H1 (cell line): Measurements from ENCODE around the gene UAP1. TPM values are rescaled to one million over a fixed set of nuclear protein-coding genes. Genes with fewer than 3 reads are reported as not detected.

ENCODE experiments used
- CTCF ChIA-PET: fragments of 300-600 bp; sonication (Branson Sonifier 250); formaldehyde crosslinking; loops from one replicate; lab custom pipeline; 2021; ENCODE audit not compliant: partially characterized antibody; lab: Charles Lee
- POLR2A ChIA-PET: fragments of 300-600 bp; sonication (Branson Sonifier 250); formaldehyde crosslinking; loops from one replicate; lab custom pipeline; 2021; ENCODE audit warnings: inconsistent platforms; ENCODE audit not compliant: partially characterized antibody; lab: Charles Lee
- DNase-seq, 2 experiments: peaks; one replicate each; pipeline versions ENCODE4 v3.0.0 to v3.0.0-alpha.2; 2010 to 2022; ENCODE audit warnings: low spot score in 2 of 2, low read depth in 1 of 2, mixed read lengths in 1 of 2
- FAIRE-seq: peaks from 2 replicates; lab custom pipeline; 2011; peaks lifted over from hg19 to GRCh38; lab: Jason Lieb, UNC
- H2AFZ ChIP-seq: 2 replicates; pipeline ENCODE4 v1.8.1; 2012; ENCODE audit warnings: low read length, inconsistent platforms
- H2AK5ac ChIP-seq: 2 replicates; pipeline ENCODE4 v1.6.1; 2013; ENCODE audit warnings: low read depth, low read length
- H2BK120ac ChIP-seq: replicated peaks from 2 replicates; pipeline ENCODE3; 2013; ENCODE audit warnings: low read depth, low read length, inconsistent platforms
- H2BK12ac ChIP-seq: 2 replicates; pipeline ENCODE4 v1.6.1; 2013; ENCODE audit warnings: low read depth, low read length
- H2BK15ac ChIP-seq: 2 replicates; pipeline ENCODE4 v1.6.1; 2013; ENCODE audit warnings: low read length
- H2BK20ac ChIP-seq: 2 replicates; pipeline ENCODE4 v1.6.1; 2013; ENCODE audit warnings: low read length
- H2BK5ac ChIP-seq: 2 replicates; pipeline ENCODE4 v1.6.1; 2013; ENCODE audit warnings: low read depth, low read length
- H3K14ac ChIP-seq: 2 replicates; pipeline ENCODE4 v1.6.1; 2013; ENCODE audit warnings: inconsistent platforms; ENCODE audit not compliant: insufficient read length
- H3K18ac ChIP-seq: 2 replicates; pipeline ENCODE4 v1.6.1; 2013; ENCODE audit warnings: low read length; ENCODE audit errors: extremely low read depth
- H3K23ac ChIP-seq: 2 replicates; pipeline ENCODE4 v1.6.1; 2013; ENCODE audit warnings: inconsistent platforms; ENCODE audit not compliant: insufficient read length
- H3K23me2 ChIP-seq: 2 replicates; pipeline ENCODE4 v1.6.1; 2013; ENCODE audit warnings: low read depth, low read length
- H3K27ac ChIP-seq: 2 replicates; pipeline ENCODE4 v1.6.1; 2011; ENCODE audit warnings: low read depth, low read length, inconsistent platforms
- H3K27me3 ChIP-seq, 4 experiments: replicated peaks in 1 of 4; 1 replicate in 1 of 4; 2 replicates in 3 of 4; pipeline versions ENCODE4 v1.6.1 to v1.8.1; 2011 to 2013; ENCODE audit warnings: low read length in 3 of 4, mild to moderate bottlenecking in 3 of 4, inconsistent platforms in 2 of 4, mixed read lengths in 2 of 4, moderate library complexity in 1 of 4; ENCODE audit not compliant: control insufficient read depth in 3 of 4, insufficient read depth in 3 of 4; ENCODE audit errors: extremely low read depth in 1 of 4
- H3K36me3 ChIP-seq, 4 experiments: 2 replicates each; pipeline versions ENCODE4 v1.6.1 to v1.8.1; 2011 to 2013; ENCODE audit warnings: mild to moderate bottlenecking in 4 of 4, low read length in 3 of 4, moderate library complexity in 2 of 4, control low read depth in 1 of 4, inconsistent platforms in 1 of 4; ENCODE audit not compliant: insufficient read depth in 4 of 4, control insufficient read depth in 2 of 4
- H3K4ac ChIP-seq: replicated peaks from 2 replicates; pipeline ENCODE3; 2013; ENCODE audit warnings: low read length, low read depth, mixed read lengths, inconsistent platforms; ENCODE audit not compliant: insufficient read length
- H3K4me1 ChIP-seq, 4 experiments: replicated peaks in 1 of 4; 1 replicate in 1 of 4; 2 replicates in 3 of 4; pipeline versions ENCODE4 v1.6.1 to v1.8.1; 2011 to 2013; ENCODE audit warnings: low read length in 3 of 4, inconsistent platforms in 2 of 4, mixed read lengths in 1 of 4; ENCODE audit not compliant: insufficient read depth in 4 of 4, control insufficient read depth in 3 of 4
- H3K4me2 ChIP-seq, 2 experiments: 2 replicates each; pipeline versions ENCODE4 v1.6.1 to v1.8.1; 2011 to 2013; ENCODE audit warnings: low read depth in 2 of 2, low read length in 2 of 2, control low read depth in 1 of 2, inconsistent platforms in 1 of 2, mild to moderate bottlenecking in 1 of 2; ENCODE audit not compliant: insufficient read depth in 1 of 2
- H3K4me3 ChIP-seq, 4 experiments: fragments of 200-600, 300-600 bp in 1 of 4; sonication (generic), shearing (Covaris generic), sonication (Bioruptor Twin) in 1 of 4; 2 replicates each; pipeline versions ENCODE4 v1.5.1 to v1.8.1; 2011 to 2016; ENCODE audit warnings: low read length in 4 of 4, low read depth in 3 of 4, control low read depth in 2 of 4, inconsistent platforms in 2 of 4, mild to moderate bottlenecking in 2 of 4, mixed read lengths in 1 of 4, moderate library complexity in 1 of 4; ENCODE audit not compliant: insufficient read depth in 2 of 4; ENCODE audit errors: extremely low read depth in 1 of 4
- H3K56ac ChIP-seq: replicated peaks from 2 replicates; pipeline ENCODE3; 2013; ENCODE audit warnings: low read depth, mild to moderate bottlenecking, mixed read lengths, low read length, inconsistent platforms; ENCODE audit not compliant: insufficient read length
- H3K79me1 ChIP-seq: 2 replicates; pipeline ENCODE4 v1.6.1; 2013; ENCODE audit warnings: low read depth, low read length, control low read depth
- H3K79me2 ChIP-seq, 2 experiments: 2 replicates each; pipeline versions ENCODE4 v1.6.1 to v1.8.1; 2012 to 2013; ENCODE audit warnings: low read length in 2 of 2, mild to moderate bottlenecking in 2 of 2, inconsistent platforms in 1 of 2; ENCODE audit not compliant: insufficient read depth in 2 of 2, control insufficient read depth in 1 of 2
- H3K9ac ChIP-seq, 4 experiments: replicated peaks in 1 of 4; 1 replicate in 1 of 4; 2 replicates in 3 of 4; pipeline versions ENCODE4 v1.6.1 to v1.8.1; 2011 to 2013; ENCODE audit warnings: low read depth in 3 of 4, low read length in 3 of 4, control low read depth in 2 of 4, mild to moderate bottlenecking in 2 of 4, moderate library complexity in 2 of 4, inconsistent platforms in 1 of 4; ENCODE audit errors: extremely low read depth in 1 of 4
- H3K9me3 ChIP-seq, 2 experiments: 2 replicates each; pipeline versions ENCODE4 v1.6.1 to v1.8.1; 2012 to 2013; ENCODE audit warnings: mild to moderate bottlenecking in 2 of 2, moderate library complexity in 2 of 2, control low read depth in 1 of 2, inconsistent platforms in 1 of 2, low read depth in 1 of 2, low read length in 1 of 2, mixed read lengths in 1 of 2; ENCODE audit not compliant: insufficient read depth in 2 of 2
- H4K20me1 ChIP-seq, 2 experiments: replicated peaks in 1 of 2; 2 replicates each; pipeline versions ENCODE3 to v1.8.1; 2011 to 2013; ENCODE audit warnings: inconsistent platforms in 2 of 2, low read length in 2 of 2, mild to moderate bottlenecking in 1 of 2; ENCODE audit not compliant: insufficient read depth in 2 of 2, control insufficient read depth in 1 of 2
- H4K5ac ChIP-seq: 2 replicates; pipeline ENCODE4 v1.6.1; 2013; ENCODE audit warnings: low read length, low read depth, mixed read lengths, inconsistent platforms; ENCODE audit not compliant: insufficient read length
- H4K8ac ChIP-seq: 2 replicates; pipeline ENCODE4 v1.8.0; 2013; ENCODE audit warnings: mild to moderate bottlenecking, moderate library complexity, low read length, inconsistent platforms; ENCODE audit not compliant: insufficient read depth; ENCODE audit errors: extremely low read depth
- H4K91ac ChIP-seq: replicated peaks from 2 replicates; pipeline ENCODE3; 2013; ENCODE audit warnings: low read length, mixed read lengths, inconsistent platforms; ENCODE audit not compliant: insufficient read length
- ASH2L ChIP-seq: fragments of 200-600, 300-600 bp; sonication (generic); IDR thresholded peaks from one replicate; pipeline ENCODE4 v1.7.1; 2017; ENCODE audit warnings: low read length
- BCL11A ChIP-seq, 2 experiments: IDR thresholded peaks; one replicate each; pipeline ENCODE4 v1.6.1; 2011; ENCODE audit warnings: low read depth in 2 of 2, low read length in 2 of 2, mild to moderate bottlenecking in 2 of 2
- BRCA1 ChIP-seq: IDR thresholded peaks from 2 replicates; pipeline ENCODE4 v1.6.1; 2012; ENCODE audit warnings: low read depth, low read length, improper control_type of control experiment
- CREB1 ChIP-seq: IDR thresholded peaks from 2 replicates; pipeline ENCODE4 v1.6.1; 2012; ENCODE audit warnings: inconsistent platforms
- EP300 ChIP-seq, 2 experiments: IDR thresholded peaks; 1 replicate in 1 of 2; 2 replicates in 1 of 2; pipeline ENCODE4 v1.6.1; 2011 to 2012; ENCODE audit warnings: low read depth in 2 of 2, low read length in 2 of 2, mild to moderate bottlenecking in 2 of 2, borderline replicate concordance in 1 of 2, inconsistent platforms in 1 of 2, moderate library complexity in 1 of 2
- HDAC6 ChIP-seq: IDR thresholded peaks from one replicate; pipeline ENCODE4 v1.7.1; 2012; ENCODE audit warnings: low read depth, mild to moderate bottlenecking, inconsistent platforms, low read length, moderate library complexity
- POU5F1 ChIP-seq: IDR thresholded peaks from 2 replicates; pipeline ENCODE4 v1.6.1; 2011; ENCODE audit warnings: low read depth, mild to moderate bottlenecking, low read length, moderate library complexity
- RNF2 ChIP-seq: fragments of 200-900, 300-1000 bp; sonication (generic); IDR thresholded peaks from 2 replicates; pipeline ENCODE4 v1.7.1; 2016; ENCODE audit warnings: borderline replicate concordance, low read depth, mild to moderate bottlenecking, antibody characterized with exemption, low read length; ENCODE audit not compliant: poor library complexity, severe bottlenecking; ENCODE audit errors: missing control alignments
- SIN3A ChIP-seq, 2 experiments: IDR thresholded peaks in 1 of 2; conservative IDR thresholded peaks in 1 of 2; 2 replicates each; pipeline ENCODE4 v1.6.1; 2011 to 2012; ENCODE audit warnings: low read length in 2 of 2, improper control_type of control experiment in 1 of 2, low read depth in 1 of 2, mild to moderate bottlenecking in 1 of 2
- SUZ12 ChIP-seq: fragments of 200-600 bp; sonication (generic); IDR thresholded peaks from 2 replicates; pipeline ENCODE4 v1.6.1; 2012; ENCODE audit warnings: mild to moderate bottlenecking, inconsistent platforms, low read length, moderate library complexity, mixed read lengths
- TAF1 ChIP-seq: IDR thresholded peaks from 2 replicates; pipeline ENCODE4 v1.6.1; 2011; ENCODE audit warnings: mild to moderate bottlenecking, low read depth, low read length
- WGBS, 2 experiments: shearing (Covaris generic) in 1 of 2; methylation state at CpG; one replicate each; pipeline versions ENCODE4 v1.1.6 to v1.1.7; 2013 to 2015; ENCODE audit warnings: low lambda C conversion rate in 2 of 2, mixed read lengths in 2 of 2, inconsistent platforms in 1 of 2, low coverage in 1 of 2, missing lambda C conversion rate in 1 of 2; ENCODE audit not compliant: insufficient replicate concordance in 2 of 2, insufficient coverage in 1 of 2, insufficient read length in 1 of 2; ENCODE audit errors: extremely low coverage in 1 of 2, missing lambda C conversion rate in 1 of 2; 5-methylcytosine and 5-hydroxymethylcytosine counted together
- polyA plus RNA-seq, 7 experiments: library from polyadenylated mRNA; depleted of rRNA in 3 of 7; stranded (reverse) in 5 of 7; unstranded in 2 of 7; fragments of >200 nt in 5 of 7; fragments of 200-250 nt in 2 of 7; gene quantifications; 1 replicate in 5 of 7; 2 replicates in 1 of 7; 4 replicates in 1 of 7; pipeline versions ENCODE4 v1.2.1 to v1.2.3, GENCODE V29; 2011 to 2013; ENCODE audit warnings: missing spikeins in 2 of 7, mixed read lengths in 2 of 7
- total RNA-seq: library from RNA; stranded (reverse); fragmentation: NEBNext Ultra II Directional; extraction: Animal tissue kit (Norgen Biotek cat#: 25700); gene quantifications from 2 replicates; pipeline ENCODE4 v1.2.1, GENCODE V29; 2021

The UAP1 gene
- total and polyA plus RNA-seq, 2 of the 8 experiments (the other 6 are each of a cell fraction or from before 2014, with no cell fraction given) = 9.4 to 32.9 TPM

GRCh38 chr1:162560303-162561036 lies 1.1 kb upstream of the UAP1 start:
- Histone ChIP-seq H4K91ac (peak overlapping the region; percentile 10), H3K4me1 (peaks cover 0 to 5% (median under 1%) of the 10 kb centered on the region in 4 experiments; a peak in 1 of 7 replicates), H2AK5ac (no peak overlapping the region), H3K9me3 (no peaks in the 10 kb centered on the region), H3K79me1 (no peaks in the 10 kb centered on the region; the same call in none of the 2 replicates), H3K9ac (peak overlapping the region in 3 of 4 experiments; percentile 61 to 71 (median 62); a peak in 6 of 7 replicates), H3K36me3 (no peaks in the 10 kb centered on the region), H3K18ac (peak overlapping the region; percentile 91; the same call in 1 of the 2 replicates), H3K79me2 (peaks cover 0 to 23% of the 10 kb centered on the region in 2 experiments; a peak in 2 of 4 replicates), H3K23ac (no peak overlapping the region), H2BK120ac (no peak overlapping the region), H4K5ac (peak overlapping the region; percentile 80), H2BK12ac (no peak overlapping the region), H3K4me3 (peak overlapping the region; percentile 74 to 89 (median 80)), H3K56ac (no peak overlapping the region), H4K8ac (peak overlapping the region; percentile 97; the same call in 1 of the 2 replicates), H4K20me1 (peaks cover 0 to 1% of the 10 kb centered on the region in 2 experiments), H3K4me2 (peak overlapping the region; percentile 79 to 93), H3K27ac (no peak overlapping the region), H3K23me2 (peaks cover 5% of the 10 kb centered on the region; the same call in 1 of the 2 replicates), H2BK5ac (peak overlapping the region; percentile 86; the same call in 1 of the 2 replicates), H3K14ac (no peak overlapping the region), H2BK20ac (no peak overlapping the region), H3K27me3 (peaks cover 0 to 4% (median 0%) of the 10 kb centered on the region in 4 experiments; a peak in 1 of 7 replicates), H2AFZ (peak overlapping the region; percentile 79; the same call in 1 of the 2 replicates)
- no peak for FAIRE-seq
- WGBS, 2 experiments = 67% methylated on average over 9 of the region's 9 CpGs; no CpG with 5 or more reads in 1 of the 2 experiments
- DNase-seq = no peak
- CTCF ChIA-PET = interaction anchor here (1.1 to 1.4 kb wide), 2 partner anchors 54 to 92 kb away, joined by 3 read pairs; no protein-coding TSS in a partner anchor
- TF ChIP-seq HDAC6 = no peak
- no peak for TF ChIP-seq EP300 (IDR thresholded peaks at IDR 0.05; ENCODE audit: borderline replicate concordance in 1 of 2, low read depth in 2 of 2, low read length in 2 of 2)
- no peak for TF ChIP-seq RNF2
- TF ChIP-seq CREB1 = no peak
- TF ChIP-seq BRCA1 = no peak
- no peak for TF ChIP-seq SUZ12
- no peak for TF ChIP-seq TAF1
- TF ChIP-seq ASH2L = no peak
- TF ChIP-seq SIN3A (conservative IDR thresholded peaks at IDR 0.05 in 1 of 2, IDR thresholded peaks at IDR 0.05 in 1 of 2; ENCODE audit: low read depth in 1 of 2, low read length in 2 of 2) = no peak
- no peak for TF ChIP-seq BCL11A (IDR thresholded peaks at IDR 0.05; ENCODE audit: low read depth in 2 of 2, low read length in 2 of 2)
- TF ChIP-seq POU5F1 = no peak
- TF ChIP-seq, all 59 proteins: peak for 0
- H2BK15ac ChIP-seq = no peak overlapping the region
- H3K4ac ChIP-seq = no peak overlapping the region
- POLR2A ChIA-PET = interaction anchor here (0.6 to 1.7 kb wide), 4 partner anchors 14 to 71 kb away, joined by 3 to 5 read pairs (median 4); partner anchors contain the start of gene DDR2
